ENCODE measurements around the gene CHAC1.

GRCh38 chr15:40938536-40938870 is 14.8 kb upstream of the CHAC1 start:
- TF ChIP-seq CTCF (IDR thresholded peaks at IDR 0.05; ENCODE audit: low read length): no peak
- no peak for TF ChIP-seq EZH2phosphoT487 (IDR thresholded peaks at IDR 0.05; ENCODE audit: low read length)
